NT2/D1 (cell line): ENCODE measurements around the gene DYSF.

Experiments
- DNase-seq: peaks from one replicate; pipeline ENCODE4 v3.0.0-alpha.2; 2011; ENCODE audit warnings: low read depth, low spot score
- H3K27me3 ChIP-seq: 2 replicates; pipeline ENCODE4 v1.6.0; 2011; ENCODE audit warnings: mild to moderate bottlenecking; ENCODE audit not compliant: insufficient read length, insufficient read depth
- H3K36me3 ChIP-seq: 2 replicates; pipeline ENCODE4 v1.6.1; 2011; ENCODE audit warnings: mild to moderate bottlenecking, low read length, mixed read lengths; ENCODE audit not compliant: insufficient read depth, insufficient read length
- H3K4me1 ChIP-seq: 2 replicates; pipeline ENCODE4 v1.5.1; 2011; ENCODE audit not compliant: insufficient read depth, insufficient read length
- H3K4me3 ChIP-seq: 2 replicates; pipeline ENCODE4 v1.5.1; 2011; ENCODE audit warnings: low read depth; ENCODE audit not compliant: insufficient read length
- H3K9ac ChIP-seq: 2 replicates; pipeline ENCODE4 v1.6.0; 2011; ENCODE audit warnings: low read depth; ENCODE audit not compliant: insufficient read length
- H3K9me3 ChIP-seq: 2 replicates; pipeline ENCODE4 v1.5.1; 2011; ENCODE audit warnings: mild to moderate bottlenecking, low read length; ENCODE audit not compliant: insufficient read depth
- SUZ12 ChIP-seq: IDR thresholded peaks from 2 replicates; pipeline ENCODE4 v1.6.1; 2011; ENCODE audit not compliant: insufficient read length, insufficient read depth; ENCODE audit errors: extremely low read depth
- YY1 ChIP-seq: IDR thresholded peaks from 2 replicates; pipeline ENCODE4 v1.6.1; 2011; ENCODE audit not compliant: insufficient read length, insufficient read depth
- ZNF274 ChIP-seq: IDR thresholded peaks from 2 replicates; pipeline ENCODE4 v1.6.1; 2011; ENCODE audit warnings: mild to moderate bottlenecking, low read depth, low read length

The DYSF gene

GRCh38 chr2:71511776-71512175 is 58.4 kb downstream of the DYSF start:
- no peak overlapping the region for H3K9ac ChIP-seq
- DNase-seq: no peak
- no peak overlapping the region for H3K4me3 ChIP-seq
- no peaks in the 10 kb centered on the region for H3K4me1 ChIP-seq
- H3K36me3 ChIP-seq: peaks cover 17% of the 10 kb centered on the region
- no peaks in the 10 kb centered on the region for H3K9me3 ChIP-seq
- no peak for TF ChIP-seq SUZ12
- no peaks in the 10 kb centered on the region for H3K27me3 ChIP-seq

DNA sequence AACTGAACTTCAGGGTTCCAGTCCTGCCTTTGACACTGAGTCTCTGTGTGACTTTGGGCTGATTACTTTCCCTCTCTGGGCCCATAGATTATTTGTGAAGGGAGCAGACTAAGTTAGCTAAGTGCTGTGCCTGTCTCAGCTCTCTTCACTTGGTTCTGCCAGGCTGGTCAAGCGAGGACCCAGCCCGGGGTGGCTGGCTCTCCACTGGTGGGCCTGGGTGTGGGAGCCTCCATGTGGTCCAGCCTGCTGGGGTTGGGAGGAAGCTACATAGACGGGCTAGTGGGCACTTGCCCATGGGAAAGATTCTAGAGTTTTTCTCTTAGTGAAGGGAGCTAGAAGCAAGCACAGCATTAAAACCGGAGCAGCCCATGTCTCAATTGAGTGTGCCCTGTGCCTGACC is 59.0 kb downstream of the DYSF start:
- Histone ChIP-seq H3K9me3 (no peaks in the 10 kb centered on the region), H3K27me3 (no peaks in the 10 kb centered on the region), H3K4me1 (no peaks in the 10 kb centered on the region), H3K36me3 (peaks cover 17% of the 10 kb centered on the region), H3K9ac (no peak overlapping the region), H3K4me3 (no peak overlapping the region)
- TF ChIP-seq SUZ12 (no peak), YY1 (no peak)
- DNase-seq: no peak

- H3K27me3 ChIP-seq: no peaks in the 10 kb centered on the region
- no peak overlapping the region for H3K9ac ChIP-seq
- H3K4me1 ChIP-seq: no peaks in the 10 kb centered on the region
- H3K9me3 ChIP-seq: no peaks in the 10 kb centered on the region
- no peak overlapping the region for H3K4me3 ChIP-seq
- DNase-seq: no peak
- no peak for TF ChIP-seq YY1
- TF ChIP-seq SUZ12: no peak
- TF ChIP-seq ZNF274: no peak
- peaks cover 22% of the 10 kb centered on the region for H3K36me3 ChIP-seq
Observed at GRCh38 chr2:71513096-71513495, 59.7 kb downstream of the DYSF start.

- Histone ChIP-seq H3K4me3 (no peak overlapping the region), H3K9me3 (no peaks in the 10 kb centered on the region), H3K4me1 (no peaks in the 10 kb centered on the region), H3K27me3 (no peaks in the 10 kb centered on the region), H3K9ac (no peak overlapping the region), H3K36me3 (peaks cover 22% of the 10 kb centered on the region)
- DNase-seq: no peak
- TF ChIP-seq YY1 (no peak), ZNF274 (no peak), SUZ12 (no peak)
Observed at GRCh38 chr2:71513721-71514120, 60.4 kb downstream of the DYSF start.

DNA sequence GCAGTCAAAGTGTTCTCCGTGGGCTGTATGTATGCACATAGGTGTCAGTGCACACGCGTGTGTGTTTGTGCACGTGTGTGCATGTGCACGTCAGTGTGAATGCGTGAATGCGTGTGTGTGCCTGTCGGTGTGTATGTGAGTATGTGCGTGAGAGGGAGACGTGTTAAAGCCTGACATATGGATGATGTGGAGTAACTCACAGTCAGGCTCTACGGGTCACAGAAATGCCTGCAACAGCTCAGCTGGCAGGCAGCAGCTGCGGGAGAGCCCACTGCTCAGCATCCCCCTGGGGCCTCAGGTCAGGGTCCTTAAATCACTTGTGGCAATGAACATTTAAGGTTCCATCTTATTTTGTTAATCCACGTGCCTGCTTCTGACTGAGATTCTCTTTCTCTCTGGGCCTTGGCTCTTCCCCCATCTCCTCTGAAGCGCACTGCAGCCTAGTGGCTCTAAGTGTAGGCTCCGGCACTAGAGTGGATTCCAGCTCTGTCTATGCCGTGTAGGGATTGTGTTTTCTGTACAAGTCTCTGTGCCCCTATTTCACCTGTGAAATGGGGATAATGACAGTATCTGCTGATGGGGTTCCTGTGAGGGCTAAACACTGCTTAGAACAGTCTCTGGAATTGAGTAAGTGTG is 63.0 kb downstream of the DYSF start:
- no peak overlapping the region for H3K4me3 ChIP-seq
- no peak for DNase-seq
- H3K9me3 ChIP-seq: no peaks in the 10 kb centered on the region
- H3K36me3 ChIP-seq: peaks cover 36% of the 10 kb centered on the region
- H3K9ac ChIP-seq: no peak overlapping the region
- no peaks in the 10 kb centered on the region for H3K27me3 ChIP-seq
- no peaks in the 10 kb centered on the region for H3K4me1 ChIP-seq
- TF ChIP-seq SUZ12 (no peak), YY1 (no peak), ZNF274 (no peak)

- no peaks in the 10 kb centered on the region for H3K27me3 ChIP-seq
- peaks cover 42% of the 10 kb centered on the region for H3K36me3 ChIP-seq
- H3K9ac ChIP-seq: no peak overlapping the region
- H3K4me1 ChIP-seq: no peaks in the 10 kb centered on the region
- no peak overlapping the region for H3K4me3 ChIP-seq
- no peaks in the 10 kb centered on the region for H3K9me3 ChIP-seq
- DNase-seq: no peak
- no peak for TF ChIP-seq SUZ12
- no peak for TF ChIP-seq ZNF274
- no peak for TF ChIP-seq YY1
Observed at GRCh38 chr2:71517851-71518250, 64.5 kb downstream of the DYSF start.

DNA sequence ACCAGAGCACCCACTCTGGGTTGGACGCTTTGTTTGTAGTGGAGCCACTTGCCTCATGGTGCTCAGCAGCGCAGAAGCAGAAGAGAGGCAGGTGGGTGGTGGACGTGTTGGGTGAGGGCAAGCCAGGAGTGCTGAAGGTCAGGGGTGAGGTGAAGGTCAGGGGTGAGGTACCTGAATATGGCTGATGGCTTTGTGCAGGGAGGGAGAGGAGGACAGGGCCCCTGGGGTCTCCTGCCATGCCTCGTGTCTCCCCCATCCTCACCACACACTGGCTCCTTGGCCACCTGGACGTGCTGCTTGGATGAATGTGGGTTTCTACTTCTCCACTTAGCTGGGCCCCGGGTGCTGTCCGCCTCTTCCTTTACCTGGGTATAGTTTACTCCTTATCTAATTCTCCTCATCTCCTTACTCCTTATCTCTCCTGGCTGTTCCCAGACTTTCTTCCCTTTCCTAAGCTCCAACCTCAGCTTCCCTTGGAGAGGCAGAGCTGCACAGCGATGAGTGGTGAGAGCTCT is 68.1 kb downstream of the DYSF start:
- TF ChIP-seq SUZ12 (no peak), YY1 (no peak), ZNF274 (no peak)
- Histone ChIP-seq H3K4me3 (no peak overlapping the region), H3K4me1 (no peaks in the 10 kb centered on the region)

More for the DNA sequence above, 68.1 kb downstream of the DYSF start:
- no peaks in the 10 kb centered on the region for H3K27me3 ChIP-seq
- peaks cover 31% of the 10 kb centered on the region for H3K36me3 ChIP-seq
- no peak for DNase-seq
- no peaks in the 10 kb centered on the region for H3K9me3 ChIP-seq
- no peak overlapping the region for H3K9ac ChIP-seq
